GM06990 (cell line): Measurements from ENCODE around the gene FRMD4A.
A peak's percentile ranks its signal among the peaks of the same experiment; 100 is the strongest.

Experiments
- DNase-seq: peaks from one replicate; pipeline ENCODE4 v3.0.0-alpha.2; 2011; ENCODE audit not compliant: insufficient read length; ENCODE audit errors: extremely low read depth
- H3K27me3 ChIP-seq: replicated peaks from 2 replicates; pipeline ENCODE4 v1.6.0; 2011; ENCODE audit warnings: low read length; ENCODE audit not compliant: control insufficient read depth, insufficient read depth
- H3K36me3 ChIP-seq: 2 replicates; pipeline ENCODE4 v1.5.1; 2011; ENCODE audit warnings: low read length; ENCODE audit not compliant: control insufficient read depth, insufficient read depth
- H3K4me3 ChIP-seq: replicated peaks from 2 replicates; pipeline ENCODE4 v1.5.1; 2011; ENCODE audit warnings: low read depth, mild to moderate bottlenecking, control low read depth, low read length
- CTCF ChIP-seq: IDR thresholded peaks from 2 replicates; pipeline ENCODE4 v1.5.1; 2011; ENCODE audit warnings: low read length, control low read depth, mild to moderate bottlenecking, inconsistent platforms; ENCODE audit not compliant: insufficient read depth, poor library complexity, severe bottlenecking

The FRMD4A gene

GRCh38 chr10:14181567-14181936 is 149.2 kb downstream of the FRMD4A start:
- H3K4me3 ChIP-seq = no peak overlapping the region
- TF ChIP-seq CTCF = no peak

GRCh38 chr10:14180911-14181566 is 149.7 kb downstream of the FRMD4A start:
- TF ChIP-seq CTCF = no peak
- DNase-seq = no peak
- Histone ChIP-seq H3K27me3 (no peaks in the 10 kb centered on the region), H3K36me3 (no peaks in the 10 kb centered on the region), H3K4me3 (no peak overlapping the region)

More at GRCh38 chr10:14181567-14181936, 149.2 kb downstream of the FRMD4A start:
- Histone ChIP-seq H3K36me3 (no peaks in the 10 kb centered on the region), H3K27me3 (no peaks in the 10 kb centered on the region)
- DNase-seq = no peak

GRCh38 chr10:14179251-14179650 is 151.5 kb downstream of the FRMD4A start:
- Histone ChIP-seq H3K36me3 (no peaks in the 10 kb centered on the region), H3K27me3 (no peaks in the 10 kb centered on the region; the same call in 1 of the 2 replicates), H3K4me3 (no peak overlapping the region)
- TF ChIP-seq CTCF = no peak
- DNase-seq = no peak

GRCh38 chr10:14173706-14174594 is 156.8 kb downstream of the FRMD4A start:
- DNase-seq = no peak
- H3K4me3 ChIP-seq = peak overlapping the region; percentile 59
- TF ChIP-seq CTCF = no peak
- H3K27me3 ChIP-seq = peaks cover 3% of the 10 kb centered on the region; the same call in 1 of the 2 replicates
- H3K36me3 ChIP-seq = no peaks in the 10 kb centered on the region

- no peak for DNase-seq
- H3K4me3 ChIP-seq = peak overlapping the region; percentile 59
- H3K36me3 ChIP-seq = no peaks in the 10 kb centered on the region
- no peak for TF ChIP-seq CTCF
- H3K27me3 ChIP-seq = peaks cover 3% of the 10 kb centered on the region; the same call in 1 of the 2 replicates
Measured at GRCh38 chr10:14173391-14173705, 157.4 kb downstream of the FRMD4A start.
